SK-N-SH treated with all-trans-retinoic acid at 6 μM for 48 hours (cell line): ENCODE data around the gene HS6ST2.

ENCODE experiments used
- ATAC-seq: fragments of 200-7000 bp; cut with Tn5 transposase; 3 replicates; pipeline ENCODE4 v1.9.1; 2020; ENCODE audit warnings: mild to moderate bottlenecking, moderate library complexity
- CSDC2 ChIP-seq: fragments of 250-450 bp; sonication (Bioruptor Pico); IDR thresholded peaks from 2 replicates; pipeline ENCODE4 v1.5.0; 2020; ENCODE audit warnings: mild to moderate bottlenecking, moderate library complexity
- GLIS3 ChIP-seq: fragments of 250-450 bp; sonication (Bioruptor Pico); IDR thresholded peaks from 2 replicates; pipeline ENCODE4 v1.5.0; 2020; ENCODE audit warnings: mild to moderate bottlenecking, moderate library complexity
- ISL1 ChIP-seq: fragments of 250-450 bp; sonication (Bioruptor Pico); IDR thresholded peaks from 2 replicates; pipeline ENCODE4 v2.1.2; 2022; ENCODE audit warnings: mild to moderate bottlenecking, moderate library complexity
- OSR1 ChIP-seq: fragments of 250-450 bp; sonication (Bioruptor Pico); IDR thresholded peaks from 2 replicates; pipeline ENCODE4 v1.8.0; 2022; ENCODE audit warnings: moderate library complexity, mild to moderate bottlenecking, inconsistent platforms
- PPARA ChIP-seq: fragments of 250-450 bp; sonication (Bioruptor Pico); IDR thresholded peaks from 2 replicates; pipeline ENCODE4 v1.5.0; 2020; ENCODE audit warnings: mild to moderate bottlenecking, borderline replicate concordance
- RARB ChIP-seq: fragments of 250-450 bp; sonication (Bioruptor Pico); IDR thresholded peaks from 2 replicates; pipeline ENCODE4 v1.8.0; 2021; ENCODE audit warnings: mild to moderate bottlenecking, moderate library complexity
- SNAI2 ChIP-seq: fragments of 250-450 bp; sonication (Bioruptor Pico); IDR thresholded peaks from 2 replicates; pipeline ENCODE4 v1.5.0; 2020; ENCODE audit warnings: mild to moderate bottlenecking, moderate library complexity
- TCF4 ChIP-seq: fragments of 250-450 bp; sonication (Bioruptor Pico); IDR thresholded peaks from 2 replicates; pipeline ENCODE4 v1.8.0; 2021; ENCODE audit warnings: mild to moderate bottlenecking, moderate library complexity, borderline replicate concordance
- TOX ChIP-seq: fragments of 250-450 bp; sonication (Bioruptor Pico); IDR thresholded peaks from 2 replicates; pipeline ENCODE4 v1.8.0; 2021; ENCODE audit warnings: mild to moderate bottlenecking, moderate library complexity, borderline replicate concordance
- ZC3H10 ChIP-seq: fragments of 250-450 bp; sonication (Bioruptor Pico); IDR thresholded peaks from 2 replicates; pipeline ENCODE4 v1.5.1; 2021; ENCODE audit warnings: mild to moderate bottlenecking, moderate library complexity
- ZFP3 ChIP-seq: fragments of 250-450 bp; sonication (Bioruptor Pico); IDR thresholded peaks from 2 replicates; pipeline ENCODE4 v1.5.0; 2020; ENCODE audit warnings: mild to moderate bottlenecking, moderate library complexity
- ZNF565 ChIP-seq: fragments of 450-650 bp; formaldehyde crosslinking; conservative IDR thresholded peaks from 2 replicates; pipeline ENCODE4 v1.5.0; 2020; ENCODE audit warnings: low read depth, mild to moderate bottlenecking, moderate library complexity
- ZNF70 ChIP-seq: fragments of 450-650 bp; formaldehyde crosslinking; IDR thresholded peaks from 2 replicates; pipeline ENCODE4 v1.5.0; 2020; ENCODE audit warnings: mild to moderate bottlenecking, moderate library complexity
- ZNF8 ChIP-seq: fragments of 450-650 bp; formaldehyde crosslinking; IDR thresholded peaks from 2 replicates; pipeline ENCODE4 v1.5.0; 2020; ENCODE audit warnings: mild to moderate bottlenecking, moderate library complexity
- TF ChIP-seq, protein P1 (sequence below): fragments of 250-450 bp; sonication (Bioruptor Pico); IDR thresholded peaks from 2 replicates; pipeline ENCODE4 v1.8.0; 2021; ENCODE audit warnings: low read depth, mild to moderate bottlenecking, moderate library complexity, borderline replicate concordance
- TF ChIP-seq, protein P2 (sequence below): fragments of 250-450 bp; sonication (Bioruptor Pico); IDR thresholded peaks from 2 replicates; pipeline ENCODE4 v1.5.1; 2020; ENCODE audit warnings: low read depth, mild to moderate bottlenecking, moderate library complexity
- TF ChIP-seq, protein P3 (sequence below): fragments of 250-450 bp; sonication (Bioruptor Pico); IDR thresholded peaks from 2 replicates; pipeline ENCODE4 v1.8.0; 2020; ENCODE audit warnings: mild to moderate bottlenecking, moderate library complexity, borderline replicate concordance
- TF ChIP-seq, protein P4 (sequence below): fragments of 250-450 bp; sonication (Bioruptor Pico); IDR thresholded peaks from 2 replicates; pipeline ENCODE4 v1.5.0; 2020; ENCODE audit warnings: mild to moderate bottlenecking, moderate library complexity
- TF ChIP-seq, protein P5 (sequence below): fragments of 250-450 bp; sonication (Bioruptor Pico); IDR thresholded peaks from 2 replicates; pipeline ENCODE4 v1.5.1; 2021; ENCODE audit warnings: mild to moderate bottlenecking, moderate library complexity

The HS6ST2 gene

DNA sequence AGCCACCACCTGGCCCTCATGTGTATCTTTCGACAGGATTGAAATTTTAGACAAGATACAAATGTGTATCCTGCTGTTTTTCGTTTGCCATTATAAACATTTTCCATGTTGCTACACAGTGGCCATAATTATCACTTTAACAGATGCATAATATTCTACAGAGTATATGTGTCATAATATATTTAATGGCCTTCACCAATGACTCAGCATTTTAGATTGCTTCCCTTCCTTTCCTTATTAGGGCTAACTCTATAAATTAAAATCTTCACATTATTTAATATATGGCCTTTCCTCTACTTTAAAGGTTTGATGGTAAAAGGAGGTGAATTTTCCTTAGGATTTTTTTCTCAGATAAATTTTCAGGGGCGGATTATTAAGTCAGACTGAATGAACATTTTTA, 97.4 kb downstream of the HS6ST2 start:
- ATAC-seq: no peak
- TF ChIP-seq ZNF8: no peak
- no peak for TF ChIP-seq RARB (CRISPR knock-in tag)
- TF ChIP-seq, protein P1, sequence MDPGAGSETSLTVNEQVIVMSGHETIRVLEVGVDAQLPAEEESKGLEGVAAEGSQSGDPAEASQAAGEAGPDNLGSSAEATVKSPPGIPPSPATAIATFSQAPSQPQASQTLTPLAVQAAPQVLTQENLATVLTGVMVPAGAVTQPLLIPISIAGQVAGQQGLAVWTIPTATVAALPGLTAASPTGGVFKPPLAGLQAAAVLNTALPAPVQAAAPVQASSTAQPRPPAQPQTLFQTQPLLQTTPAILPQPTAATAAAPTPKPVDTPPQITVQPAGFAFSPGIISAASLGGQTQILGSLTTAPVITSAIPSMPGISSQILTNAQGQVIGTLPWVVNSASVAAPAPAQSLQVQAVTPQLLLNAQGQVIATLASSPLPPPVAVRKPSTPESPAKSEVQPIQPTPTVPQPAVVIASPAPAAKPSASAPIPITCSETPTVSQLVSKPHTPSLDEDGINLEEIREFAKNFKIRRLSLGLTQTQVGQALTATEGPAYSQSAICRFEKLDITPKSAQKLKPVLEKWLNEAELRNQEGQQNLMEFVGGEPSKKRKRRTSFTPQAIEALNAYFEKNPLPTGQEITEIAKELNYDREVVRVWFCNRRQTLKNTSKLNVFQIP (CRISPR knock-in tag): no peak
- TF ChIP-seq, protein P2, sequence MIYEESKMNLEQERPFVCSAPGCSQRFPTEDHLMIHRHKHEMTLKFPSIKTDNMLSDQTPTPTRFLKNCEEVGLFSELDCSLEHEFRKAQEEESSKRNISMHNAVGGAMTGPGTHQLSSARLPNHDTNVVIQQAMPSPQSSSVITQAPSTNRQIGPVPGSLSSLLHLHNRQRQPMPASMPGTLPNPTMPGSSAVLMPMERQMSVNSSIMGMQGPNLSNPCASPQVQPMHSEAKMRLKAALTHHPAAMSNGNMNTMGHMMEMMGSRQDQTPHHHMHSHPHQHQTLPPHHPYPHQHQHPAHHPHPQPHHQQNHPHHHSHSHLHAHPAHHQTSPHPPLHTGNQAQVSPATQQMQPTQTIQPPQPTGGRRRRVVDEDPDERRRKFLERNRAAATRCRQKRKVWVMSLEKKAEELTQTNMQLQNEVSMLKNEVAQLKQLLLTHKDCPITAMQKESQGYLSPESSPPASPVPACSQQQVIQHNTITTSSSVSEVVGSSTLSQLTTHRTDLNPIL (CRISPR knock-in tag): no peak
- TF ChIP-seq CSDC2 (CRISPR knock-in tag): no peak
- TF ChIP-seq ISL1: no peak
- no peak for TF ChIP-seq ZFP3
- TF ChIP-seq, protein P3, sequence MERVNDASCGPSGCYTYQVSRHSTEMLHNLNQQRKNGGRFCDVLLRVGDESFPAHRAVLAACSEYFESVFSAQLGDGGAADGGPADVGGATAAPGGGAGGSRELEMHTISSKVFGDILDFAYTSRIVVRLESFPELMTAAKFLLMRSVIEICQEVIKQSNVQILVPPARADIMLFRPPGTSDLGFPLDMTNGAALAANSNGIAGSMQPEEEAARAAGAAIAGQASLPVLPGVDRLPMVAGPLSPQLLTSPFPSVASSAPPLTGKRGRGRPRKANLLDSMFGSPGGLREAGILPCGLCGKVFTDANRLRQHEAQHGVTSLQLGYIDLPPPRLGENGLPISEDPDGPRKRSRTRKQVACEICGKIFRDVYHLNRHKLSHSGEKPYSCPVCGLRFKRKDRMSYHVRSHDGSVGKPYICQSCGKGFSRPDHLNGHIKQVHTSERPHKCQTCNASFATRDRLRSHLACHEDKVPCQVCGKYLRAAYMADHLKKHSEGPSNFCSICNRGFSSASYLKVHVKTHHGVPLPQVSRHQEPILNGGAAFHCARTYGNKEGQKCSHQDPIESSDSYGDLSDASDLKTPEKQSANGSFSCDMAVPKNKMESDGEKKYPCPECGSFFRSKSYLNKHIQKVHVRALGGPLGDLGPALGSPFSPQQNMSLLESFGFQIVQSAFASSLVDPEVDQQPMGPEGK: no peak
- TF ChIP-seq TCF4 (CRISPR knock-in tag): no peak
- TF ChIP-seq PPARA (CRISPR knock-in tag): no peak
- TF ChIP-seq ZNF565 (CRISPR knock-in tag): no peak
- TF ChIP-seq OSR1: no peak
- no peak for TF ChIP-seq SNAI2 (CRISPR knock-in tag)
- TF ChIP-seq, protein P4, sequence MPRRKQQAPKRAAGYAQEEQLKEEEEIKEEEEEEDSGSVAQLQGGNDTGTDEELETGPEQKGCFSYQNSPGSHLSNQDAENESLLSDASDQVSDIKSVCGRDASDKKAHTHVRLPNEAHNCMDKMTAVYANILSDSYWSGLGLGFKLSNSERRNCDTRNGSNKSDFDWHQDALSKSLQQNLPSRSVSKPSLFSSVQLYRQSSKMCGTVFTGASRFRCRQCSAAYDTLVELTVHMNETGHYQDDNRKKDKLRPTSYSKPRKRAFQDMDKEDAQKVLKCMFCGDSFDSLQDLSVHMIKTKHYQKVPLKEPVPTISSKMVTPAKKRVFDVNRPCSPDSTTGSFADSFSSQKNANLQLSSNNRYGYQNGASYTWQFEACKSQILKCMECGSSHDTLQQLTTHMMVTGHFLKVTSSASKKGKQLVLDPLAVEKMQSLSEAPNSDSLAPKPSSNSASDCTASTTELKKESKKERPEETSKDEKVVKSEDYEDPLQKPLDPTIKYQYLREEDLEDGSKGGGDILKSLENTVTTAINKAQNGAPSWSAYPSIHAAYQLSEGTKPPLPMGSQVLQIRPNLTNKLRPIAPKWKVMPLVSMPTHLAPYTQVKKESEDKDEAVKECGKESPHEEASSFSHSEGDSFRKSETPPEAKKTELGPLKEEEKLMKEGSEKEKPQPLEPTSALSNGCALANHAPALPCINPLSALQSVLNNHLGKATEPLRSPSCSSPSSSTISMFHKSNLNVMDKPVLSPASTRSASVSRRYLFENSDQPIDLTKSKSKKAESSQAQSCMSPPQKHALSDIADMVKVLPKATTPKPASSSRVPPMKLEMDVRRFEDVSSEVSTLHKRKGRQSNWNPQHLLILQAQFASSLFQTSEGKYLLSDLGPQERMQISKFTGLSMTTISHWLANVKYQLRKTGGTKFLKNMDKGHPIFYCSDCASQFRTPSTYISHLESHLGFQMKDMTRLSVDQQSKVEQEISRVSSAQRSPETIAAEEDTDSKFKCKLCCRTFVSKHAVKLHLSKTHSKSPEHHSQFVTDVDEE (CRISPR knock-in tag): no peak
- no peak for TF ChIP-seq GLIS3 (CRISPR knock-in tag)
- TF ChIP-seq TOX (CRISPR knock-in tag): no peak

DNA sequence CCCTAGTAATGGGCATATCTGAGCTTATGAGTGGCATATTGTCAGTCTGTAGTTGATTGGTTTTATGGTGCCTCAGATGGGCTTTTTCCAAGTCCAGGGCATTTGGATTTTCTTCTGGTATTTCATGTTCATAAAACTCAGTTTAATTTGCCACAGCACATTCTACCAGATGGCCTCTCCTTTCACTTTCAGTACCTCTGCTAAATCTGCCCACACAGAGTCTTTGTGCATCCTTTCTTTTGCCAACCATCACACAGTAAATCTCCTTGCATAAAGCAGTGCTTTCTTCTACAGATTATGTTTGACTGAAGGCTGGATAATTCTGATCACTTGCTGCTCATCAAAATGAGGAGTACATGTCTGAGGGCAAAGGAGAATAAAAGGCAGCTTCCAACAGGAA, 98.2 kb downstream of the HS6ST2 start:
- no peak for ATAC-seq
- TF ChIP-seq OSR1: no peak
- no peak for TF ChIP-seq GLIS3 (CRISPR knock-in tag)
- TF ChIP-seq, protein P2 (CRISPR knock-in tag): no peak
- TF ChIP-seq ZFP3: no peak
- TF ChIP-seq, protein P3: no peak
- TF ChIP-seq SNAI2 (CRISPR knock-in tag): no peak
- TF ChIP-seq TOX (CRISPR knock-in tag): no peak
- TF ChIP-seq, protein P5, sequence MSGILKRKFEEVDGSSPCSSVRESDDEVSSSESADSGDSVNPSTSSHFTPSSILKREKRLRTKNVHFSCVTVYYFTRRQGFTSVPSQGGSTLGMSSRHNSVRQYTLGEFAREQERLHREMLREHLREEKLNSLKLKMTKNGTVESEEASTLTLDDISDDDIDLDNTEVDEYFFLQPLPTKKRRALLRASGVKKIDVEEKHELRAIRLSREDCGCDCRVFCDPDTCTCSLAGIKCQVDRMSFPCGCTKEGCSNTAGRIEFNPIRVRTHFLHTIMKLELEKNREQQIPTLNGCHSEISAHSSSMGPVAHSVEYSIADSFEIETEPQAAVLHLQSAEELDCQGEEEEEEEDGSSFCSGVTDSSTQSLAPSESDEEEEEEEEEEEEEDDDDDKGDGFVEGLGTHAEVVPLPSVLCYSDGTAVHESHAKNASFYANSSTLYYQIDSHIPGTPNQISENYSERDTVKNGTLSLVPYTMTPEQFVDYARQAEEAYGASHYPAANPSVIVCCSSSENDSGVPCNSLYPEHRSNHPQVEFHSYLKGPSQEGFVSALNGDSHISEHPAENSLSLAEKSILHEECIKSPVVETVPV (CRISPR knock-in tag): no peak
- no peak for TF ChIP-seq ZNF565 (CRISPR knock-in tag)
- TF ChIP-seq TCF4 (CRISPR knock-in tag): no peak
- no peak for TF ChIP-seq ZNF70 (CRISPR knock-in tag)
- TF ChIP-seq ZC3H10 (CRISPR knock-in tag): no peak
